ENCODE measurements around the gene CNPY4.

CNPY4 gene

DNA sequence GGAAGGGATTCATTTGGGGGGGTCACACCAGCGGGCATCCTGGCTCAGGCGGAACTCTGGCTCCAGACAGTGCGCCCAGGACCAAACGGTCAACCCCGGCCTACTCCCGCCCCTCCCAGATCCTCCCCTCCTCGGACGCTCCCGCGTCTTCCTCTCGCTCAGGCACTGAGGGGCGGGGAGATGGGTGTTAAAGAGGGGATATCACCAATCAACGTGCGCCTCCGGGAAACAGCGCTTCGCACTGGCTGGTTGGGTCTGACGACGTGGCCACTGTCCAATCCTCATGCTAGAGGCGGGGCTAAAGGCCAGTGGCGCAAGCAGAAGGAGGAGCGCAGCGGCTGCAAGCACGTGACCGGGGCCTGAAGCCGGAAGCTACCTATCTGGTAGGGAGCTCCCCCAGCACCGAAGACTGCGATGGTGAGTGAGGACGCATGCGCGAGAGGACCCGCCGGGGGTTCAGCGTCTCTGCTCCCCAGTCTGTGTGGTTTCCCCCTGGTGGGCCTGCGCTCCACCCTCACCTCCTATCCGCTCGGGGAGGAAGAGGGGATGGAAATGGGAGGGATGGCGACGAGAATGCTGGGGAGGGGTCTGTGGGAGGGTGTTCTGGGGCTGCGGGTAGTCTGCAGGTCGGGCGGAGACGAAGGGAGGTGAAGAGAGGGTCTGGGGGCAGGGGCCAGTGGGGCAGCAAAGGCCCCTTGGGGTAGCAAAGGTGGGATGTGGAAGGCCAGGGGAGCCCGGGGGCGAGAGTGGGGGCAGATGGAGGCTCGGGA lies 29.3 kb downstream of the CNPY4 start, which contains the start of gene LAMTOR4:
TSS of gene LAMTOR4 (plus strand) at position 360 of the 770 bp plus-strand sequence. CDS start at position 415, 55 bp downstream.
- DNase-seq (ENCODE audit: low read depth), result peak; percentile 98

DNA sequence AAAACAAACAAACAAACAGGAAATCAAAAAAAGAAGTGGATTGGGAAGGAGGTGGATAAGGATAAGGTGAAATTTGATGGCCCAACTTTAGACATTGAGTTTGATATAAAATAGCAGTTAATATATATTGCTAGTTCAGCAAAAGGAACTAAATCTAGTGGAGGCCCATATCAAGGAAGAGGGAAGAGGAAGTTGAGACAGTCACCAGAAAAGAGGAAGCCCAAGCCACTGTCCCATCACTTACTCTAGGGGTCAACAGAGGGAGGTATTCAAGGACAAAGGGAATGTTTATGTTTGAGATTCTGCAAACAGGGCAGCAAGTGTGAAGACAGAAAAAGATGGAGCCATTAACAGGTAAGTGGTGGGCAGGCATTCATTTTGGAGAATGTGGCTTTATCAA lies 33.0 kb downstream of the CNPY4 start:
- no peak for DNase-seq (ENCODE audit: low read depth)

DNA sequence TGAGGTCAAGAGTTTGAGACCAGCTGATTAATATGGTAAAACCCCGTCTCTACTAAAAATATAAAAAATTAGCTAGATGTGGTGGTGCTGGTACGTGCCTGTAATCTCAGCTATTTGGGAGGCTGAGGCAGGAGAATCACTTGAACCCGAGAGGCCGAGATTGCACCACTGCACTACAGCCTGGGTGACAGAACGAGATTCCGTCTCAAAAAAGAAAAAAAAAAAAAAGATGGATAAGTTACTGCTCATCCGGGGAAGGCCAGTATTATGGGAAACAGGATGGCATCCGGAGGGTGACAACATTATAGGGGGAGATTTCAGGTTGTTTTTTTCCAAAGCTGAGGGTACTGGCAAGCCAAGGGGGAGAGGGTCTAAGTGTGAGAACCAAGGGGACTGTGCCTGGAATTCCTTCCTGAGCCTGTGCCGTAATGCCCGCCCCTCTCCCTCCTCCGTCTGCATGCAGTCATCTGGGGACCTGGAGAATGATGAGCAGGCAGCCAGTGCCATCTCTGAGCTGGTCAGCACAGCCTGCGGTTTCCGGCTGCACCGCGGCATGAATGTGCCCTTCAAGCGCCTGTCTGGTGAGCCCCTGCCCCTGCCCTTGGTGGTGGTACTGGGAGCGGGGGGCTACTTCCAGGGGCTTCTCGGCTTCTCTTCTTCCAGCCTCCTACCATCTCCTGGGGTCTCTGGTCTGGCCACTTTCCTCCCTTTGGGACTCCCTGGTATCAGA lies 33.7 kb downstream of the CNPY4 start:
- DNase-seq (ENCODE audit: low read depth), result no peak

DNA sequence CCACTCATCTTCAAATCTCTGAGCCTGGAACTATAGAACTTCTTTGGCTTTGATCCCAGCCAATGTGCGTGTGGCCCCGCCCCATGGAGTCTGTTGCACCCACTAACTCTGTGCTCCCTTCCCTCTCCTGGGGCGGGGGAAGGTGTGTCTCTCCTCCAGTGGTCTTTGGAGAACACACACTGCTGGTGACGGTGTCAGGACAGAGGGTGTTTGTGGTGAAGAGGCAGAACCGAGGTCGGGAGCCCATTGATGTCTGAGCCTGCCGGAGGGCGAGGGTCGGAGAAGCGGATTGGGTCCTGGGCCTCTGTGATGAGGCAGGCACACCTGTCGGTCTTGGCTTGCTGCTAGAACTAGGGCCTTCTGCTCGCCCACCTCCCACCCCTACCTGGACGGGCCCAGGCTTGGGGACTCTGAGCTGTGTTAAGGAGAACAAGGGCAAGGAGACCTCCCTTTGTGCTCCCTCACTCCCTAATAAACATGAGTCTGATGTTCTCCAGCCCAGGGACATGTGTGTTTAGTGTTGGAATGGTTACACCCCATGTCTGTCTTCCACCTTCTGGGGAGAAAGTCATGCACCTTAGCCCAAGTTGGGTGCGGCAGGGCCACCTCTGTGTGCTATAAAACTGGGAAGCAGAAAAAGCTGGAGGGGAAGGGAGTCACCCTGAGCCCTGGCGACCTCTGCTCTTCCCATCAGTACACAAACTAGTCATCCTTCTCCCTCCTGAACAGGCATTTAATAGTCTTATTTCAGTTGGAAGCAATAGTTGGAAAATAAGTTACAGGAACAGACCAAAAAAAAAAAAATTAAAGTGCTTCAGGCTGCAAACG lies 34.5 kb downstream of the CNPY4 start:
- no peak for DNase-seq (ENCODE audit: low read depth)

- no peak for DNase-seq (ENCODE audit: low read depth)
Observed at GRCh38 chr7:100154651-100155491, 35.4 kb downstream of the CNPY4 start.

DNA sequence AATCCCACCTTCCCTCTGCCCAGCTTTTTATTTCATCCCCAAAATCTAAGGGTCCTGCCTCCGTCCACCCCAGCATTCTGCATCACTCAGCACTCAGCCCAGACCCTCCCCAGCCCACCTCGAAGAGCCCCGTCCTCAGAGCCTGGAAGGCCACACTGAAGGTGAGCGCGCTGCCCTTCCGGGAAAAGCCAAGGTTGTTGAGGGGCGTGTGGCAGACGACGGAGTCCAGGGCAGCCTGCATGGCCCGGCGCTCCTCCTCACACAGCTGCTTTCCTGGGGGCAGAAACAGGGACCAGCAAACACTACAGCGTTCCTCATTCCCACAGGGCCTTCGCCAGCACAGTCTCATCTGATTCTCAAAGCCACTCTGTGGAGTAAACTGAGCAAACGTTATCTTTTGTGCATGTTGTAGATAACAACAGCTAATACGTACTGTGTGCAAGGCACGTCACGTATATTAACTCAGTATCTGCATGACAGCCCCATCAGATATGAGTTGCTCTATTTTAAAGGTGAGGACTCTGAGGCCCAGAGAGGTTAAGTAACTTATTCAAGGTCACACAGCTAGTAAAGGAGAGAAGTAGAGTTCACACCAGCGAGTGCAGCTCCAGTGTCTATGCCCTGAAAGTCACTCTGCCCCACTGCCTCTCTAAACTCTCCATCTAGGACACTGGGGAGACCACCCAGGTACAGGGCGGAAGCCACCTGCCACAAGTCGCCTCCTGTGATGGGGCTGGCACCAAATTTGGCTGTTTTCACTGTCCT lies 36.3 kb downstream of the CNPY4 start:
- DNase-seq (ENCODE audit: low read depth), result no peak

DNA sequence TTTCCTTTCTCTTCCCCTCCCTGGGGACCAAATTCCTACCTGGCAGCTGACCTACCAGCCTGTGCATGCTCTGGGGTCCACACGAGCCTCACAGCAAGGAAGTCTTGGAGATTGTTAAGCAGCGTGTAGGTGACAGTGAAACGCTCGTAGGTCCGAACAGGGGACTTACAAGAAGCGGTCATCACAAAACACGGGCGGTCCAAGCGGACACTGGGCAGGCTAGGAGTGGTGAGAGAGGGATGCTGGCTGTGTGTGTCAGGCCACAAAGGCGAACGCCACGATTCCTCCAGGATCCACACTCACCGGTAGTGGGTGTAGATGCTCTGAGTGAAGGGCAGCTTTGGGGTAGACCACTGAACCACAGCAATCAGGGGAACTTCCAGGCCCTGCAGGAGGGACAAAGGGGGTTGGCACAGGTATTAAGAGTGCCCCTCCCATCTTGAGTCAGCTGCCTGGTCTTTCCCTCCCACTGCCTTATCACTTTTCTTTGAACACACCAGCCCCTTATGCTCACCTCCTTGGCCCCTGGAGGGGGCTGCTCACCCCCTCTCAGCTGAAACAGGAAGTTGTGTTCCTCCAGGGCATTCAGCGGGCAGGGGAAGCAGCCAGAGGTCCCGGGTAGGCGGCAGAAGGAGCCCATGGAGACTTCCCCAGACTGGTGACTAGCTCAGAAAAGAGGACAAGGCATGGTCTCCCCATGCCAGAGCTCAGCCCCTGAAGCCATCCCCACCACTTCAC lies 37.1 kb downstream of the CNPY4 start:
- no peak for DNase-seq (ENCODE audit: low read depth)

GRCh38 chr7:100157069-100157333 lies 37.6 kb downstream of the CNPY4 start:
- DNase-seq (ENCODE audit: low read depth), result no peak

- DNase-seq (ENCODE audit: low read depth), result no peak
Observed at GRCh38 chr7:100157334-100158228, 38.1 kb downstream of the CNPY4 start.

DNA sequence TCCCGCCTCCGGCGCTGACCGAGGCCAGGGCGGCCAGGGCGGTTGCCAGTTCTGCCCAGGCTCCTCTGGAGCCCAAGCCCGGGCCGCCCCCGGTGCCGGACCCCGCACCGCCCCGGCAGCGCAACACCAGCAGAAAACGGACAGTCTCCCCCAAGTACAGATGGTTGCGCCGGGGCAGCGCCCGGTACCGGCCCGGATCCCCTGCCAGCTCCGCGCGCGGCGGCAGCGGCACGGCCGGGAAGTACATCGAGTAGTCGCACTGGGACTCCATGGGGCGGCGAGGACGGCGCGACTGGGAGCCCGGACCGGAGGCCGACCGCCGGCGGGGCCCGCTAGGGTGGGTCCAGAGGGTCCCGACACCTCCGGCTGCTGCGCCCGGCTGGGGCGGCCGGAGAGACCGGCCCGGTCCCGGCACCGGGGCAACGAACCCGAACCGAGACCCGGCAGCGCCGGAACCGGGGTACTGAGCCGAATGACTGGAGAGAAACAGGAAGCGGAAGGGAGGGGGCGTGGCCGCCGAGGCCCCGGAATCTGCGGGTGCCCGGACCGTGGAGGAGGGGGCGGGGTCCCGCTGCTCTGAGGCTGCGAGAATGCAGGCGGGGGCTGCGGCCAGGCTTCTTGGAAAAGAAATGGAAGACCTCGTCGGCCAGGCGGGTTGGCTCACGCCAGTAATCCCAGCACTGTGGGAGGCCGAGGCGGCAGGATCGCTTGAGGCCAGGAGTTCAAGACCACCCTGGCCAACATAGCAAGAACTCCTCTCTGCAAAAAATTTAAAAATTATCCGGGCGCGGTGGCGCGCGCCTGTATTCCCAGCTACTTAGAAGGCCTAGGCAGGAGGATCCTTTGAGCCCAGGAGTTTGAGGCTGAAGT lies 39.0 kb downstream of the CNPY4 start, which contains the start of gene TRAPPC14:
TSS of gene TRAPPC14 (minus strand) at position 495 of the 870 bp plus-strand sequence. CDS start at position 271, 224 bp downstream.
- DNase-seq (ENCODE audit: low read depth), result peak; percentile 83

DNA sequence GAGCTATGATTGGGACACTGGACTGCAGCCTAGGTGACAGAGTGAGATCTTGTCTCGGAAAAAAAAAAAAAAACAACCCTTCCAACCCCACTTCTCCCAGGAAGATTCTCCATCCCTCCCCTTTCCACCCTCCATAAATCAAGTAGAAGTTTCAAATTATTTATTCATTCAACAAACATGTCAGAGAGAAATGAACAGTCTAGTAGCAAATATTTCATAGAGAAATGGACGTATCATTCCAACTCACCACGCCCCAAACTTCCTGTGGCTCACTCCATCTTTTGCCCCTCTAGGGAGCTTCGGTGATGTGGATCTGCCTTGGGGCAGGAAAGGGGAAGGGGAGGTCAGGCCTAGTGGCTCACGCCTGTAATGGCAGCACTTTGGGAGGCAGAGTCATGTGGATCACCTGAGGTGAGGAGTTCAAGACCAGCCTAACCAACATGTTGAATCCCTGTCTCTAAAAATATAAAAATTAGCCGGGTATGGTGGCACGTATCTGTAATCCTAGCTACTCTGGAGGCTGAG lies 39.7 kb downstream of the CNPY4 start:
- DNase-seq (ENCODE audit: low read depth), result no peak

DNA sequence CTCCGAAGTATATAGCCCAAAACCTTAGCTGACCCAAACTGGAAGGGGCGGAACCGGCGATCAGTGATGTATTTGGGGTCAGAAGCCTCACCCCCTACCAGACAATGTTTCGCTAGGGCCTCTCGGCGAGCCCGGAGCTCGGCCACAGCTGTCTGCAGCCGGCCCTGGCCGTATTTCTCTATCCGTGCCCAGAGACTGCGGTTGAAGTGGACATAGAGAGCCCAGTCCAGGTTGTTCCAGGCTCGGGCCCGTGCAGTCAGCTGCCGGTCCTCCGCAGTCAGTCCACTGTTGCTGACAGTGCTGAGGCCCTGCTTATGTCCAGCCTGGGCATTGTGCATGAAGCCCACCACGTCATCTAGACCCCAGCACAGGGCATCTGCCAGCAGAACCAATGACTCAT lies 40.6 kb downstream of the CNPY4 start:
- DNase-seq (ENCODE audit: low read depth), result no peak

DNA sequence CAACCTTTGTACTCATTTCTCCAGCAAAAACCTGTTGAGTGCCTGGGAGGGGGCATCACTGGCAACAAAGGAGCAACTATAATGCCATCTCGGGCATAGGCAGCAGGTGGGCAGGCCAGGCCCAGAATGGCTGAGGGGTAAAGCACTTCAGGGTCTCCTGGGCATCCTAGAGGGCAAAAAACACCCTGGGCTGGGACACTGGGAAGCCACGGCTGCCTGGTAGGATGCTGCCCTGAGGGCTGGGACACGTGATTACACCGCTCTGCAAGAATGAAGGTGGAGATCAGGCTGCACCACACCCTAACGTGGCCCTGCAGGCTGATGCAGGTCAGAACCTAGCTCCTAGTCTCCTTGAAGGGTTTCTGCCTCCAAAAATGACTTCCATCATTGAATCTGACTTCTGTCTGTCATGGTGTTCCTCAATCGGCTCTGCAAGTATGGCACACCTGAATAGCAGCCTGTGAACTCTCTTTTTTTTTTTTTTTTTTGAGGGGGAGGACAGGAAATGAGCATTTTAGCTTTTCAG lies 43.6 kb downstream of the CNPY4 start:
- DNase-seq (ENCODE audit: low read depth), result no peak

GRCh38 chr7:100163871-100164270 lies 44.4 kb downstream of the CNPY4 start:
- no peak for DNase-seq (ENCODE audit: low read depth)

GRCh38 chr7:100166317-100166940 lies 47.0 kb downstream of the CNPY4 start:
- no peak for DNase-seq (ENCODE audit: low read depth)

GRCh38 chr7:100166970-100167911 lies 47.8 kb downstream of the CNPY4 start:
- no peak for DNase-seq (ENCODE audit: low read depth)
